ENCODE data around the gene FEV. TPM values are rescaled to one million over a fixed set of nuclear protein-coding genes. Genes with fewer than 3 reads are reported as not detected.

The FEV gene
- total RNA-seq, 2 donors from 2014 or later = 3.9 to 4.8 TPM

- DNase-seq (no peak), ATAC-seq (no peak)
- intact Hi-C loops (cut with DNase I, micrococcal nuclease) = no loop called here
These were observed 1.6 kb downstream of the FEV start for GRCh38 chr2:218983263-218983933.

- ATAC-seq = no peak
- no peak for DNase-seq
- intact Hi-C loops (cut with DNase I, micrococcal nuclease) = no loop called here
These were observed 2.3 kb downstream of the FEV start for GRCh38 chr2:218982586-218983262.

GRCh38 chr2:218981881-218982585 lies 3.0 kb downstream of the FEV start:
- intact Hi-C loops (cut with DNase I, micrococcal nuclease) = no loop called here
- peak; percentile 60 for ATAC-seq
- DNase-seq = peak in 1 of 2 donors; percentile 58

- intact Hi-C loops (cut with DNase I, micrococcal nuclease) = no loop called here
- no peak for DNase-seq
- no peak for ATAC-seq
These were observed 3.5 kb downstream of the FEV start for GRCh38 chr2:218981390-218981880.

- no peak for DNase-seq
- intact Hi-C loops (cut with DNase I, micrococcal nuclease) = no loop called here
- ATAC-seq = no peak
These were observed 4.1 kb downstream of the FEV start for GRCh38 chr2:218980735-218981389.

- DNase-seq (peak; percentile 78 to 90), ATAC-seq (peak; percentile 77)
- intact Hi-C loops (cut with DNase I, micrococcal nuclease) = no loop called here
These were observed 4.9 kb downstream of the FEV start for GRCh38 chr2:218979846-218980734.

- intact Hi-C loops (cut with DNase I, micrococcal nuclease) = no loop called here
- ATAC-seq = peak; percentile 88
- DNase-seq = peak in 1 of 2 donors; percentile 77
These were observed 9.8 kb downstream of the FEV start for GRCh38 chr2:218975060-218975777.

- intact Hi-C loops (cut with DNase I, micrococcal nuclease) = no loop called here
- DNase-seq (no peak), ATAC-seq (no peak)
These were observed 14.1 kb downstream of the FEV start for GRCh38 chr2:218970894-218971293.

- intact Hi-C loops (cut with DNase I, micrococcal nuclease) = no loop called here
- ATAC-seq = no peak
- DNase-seq = no peak
These were observed 20.8 kb downstream of the FEV start for GRCh38 chr2:218964041-218964771.

- no peak for DNase-seq
- intact Hi-C loops (cut with DNase I, micrococcal nuclease) = no loop called here
- ATAC-seq = no peak
These were observed 21.4 kb downstream of the FEV start for GRCh38 chr2:218963601-218964000.

GRCh38 chr2:218962859-218963492 lies 22.0 kb downstream of the FEV start:
- DNase-seq (peak in 1 of 2 donors; percentile 66), ATAC-seq (peak; percentile 36)
- intact Hi-C loops (cut with DNase I, micrococcal nuclease) = no loop called here

GRCh38 chr2:218961651-218962570 lies 23.1 kb downstream of the FEV start:
- no peak for ATAC-seq
- intact Hi-C loops (cut with DNase I, micrococcal nuclease) = no loop called here
- no peak for DNase-seq

- intact Hi-C loops (cut with DNase I, micrococcal nuclease) = no loop called here
- DNase-seq (no peak), ATAC-seq (no peak)
These were observed 23.8 kb downstream of the FEV start for GRCh38 chr2:218961229-218961628.

GRCh38 chr2:218960309-218961165 lies 24.4 kb downstream of the FEV start:
- ATAC-seq (no peak), DNase-seq (no peak)
- intact Hi-C loops (cut with DNase I, micrococcal nuclease) = no loop called here

Data from left colon (tissue), 2 donors.